H4 (cell line): ENCODE measurements around the gene GPRASP2. TPM values are rescaled to one million over a fixed set of nuclear protein-coding genes. Genes with fewer than 3 reads are reported as not detected.
A peak's percentile ranks its signal among the peaks of the same experiment; 100 is the strongest.

ENCODE experiments used
- DNase-seq: peaks from one replicate; pipeline ENCODE4 v3.0.0-alpha.2; 2015; ENCODE audit warnings: low spot score
- total RNA-seq: library from RNA; depleted of rRNA; stranded (reverse); fragments of >200 nt; shearing (Covaris generic); gene quantifications from 2 replicates; pipeline ENCODE4 v1.2.3, GENCODE V29; 2014; rRNA removed

Gene GPRASP2
- total RNA-seq, 1 experiment from 2014 or later, result 13.6 TPM

DNA sequence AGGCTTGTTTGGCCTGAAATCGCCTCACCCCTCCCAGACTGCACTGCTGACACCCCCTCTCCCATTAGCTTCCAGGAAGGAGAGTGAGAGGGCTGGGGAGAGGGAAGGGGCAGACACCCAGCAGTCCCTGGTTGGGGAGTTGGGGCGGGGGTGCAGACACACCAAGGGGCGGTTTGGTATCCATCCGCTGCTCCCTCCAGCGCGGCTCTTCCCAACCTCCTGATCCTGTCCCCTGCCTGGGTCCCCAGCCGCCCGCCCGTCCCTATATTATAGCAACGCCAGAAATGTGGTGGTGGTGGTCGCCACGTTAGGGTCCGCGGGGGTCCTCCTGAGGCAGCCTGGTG, 33.2 kb downstream of the GPRASP2 start:
- no peak for DNase-seq

DNA sequence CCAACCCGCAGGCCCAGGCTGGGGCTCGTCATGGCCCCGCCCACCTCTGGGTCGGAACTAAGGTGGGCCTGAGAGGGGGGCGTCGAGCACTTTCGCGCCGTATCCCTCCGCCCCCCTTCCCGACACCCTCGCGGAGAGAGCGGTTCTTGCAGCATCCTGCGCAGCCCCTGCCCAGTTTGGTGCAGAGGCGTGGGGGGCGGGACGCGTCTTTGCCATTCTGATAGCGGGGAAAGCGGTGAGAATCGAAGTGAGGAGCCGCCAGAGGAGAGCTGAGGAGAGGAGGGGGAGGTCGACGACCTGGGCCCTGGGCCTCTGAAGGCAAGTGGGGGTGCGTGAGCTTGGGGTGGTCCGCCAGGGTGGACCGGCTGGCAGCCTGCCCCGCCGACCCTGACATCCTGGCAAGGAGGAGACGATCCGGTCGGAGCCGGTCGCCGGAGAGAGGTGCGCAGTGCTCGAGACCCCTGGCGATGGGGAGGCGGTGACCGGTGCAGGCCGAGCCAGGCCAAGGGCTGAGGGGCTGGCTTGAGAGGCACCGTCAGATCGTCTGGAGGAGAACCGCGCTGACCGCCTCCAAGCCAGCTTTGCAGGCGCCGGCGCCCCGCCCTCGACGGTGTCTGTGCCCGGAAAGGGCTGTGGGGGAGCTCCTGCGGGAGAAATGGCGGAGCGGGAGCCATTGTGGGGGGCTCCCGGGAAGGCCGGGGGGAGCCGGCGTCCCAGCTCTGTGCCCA, 33.8 kb downstream of the GPRASP2 start:
- DNase-seq, result no peak

DNA sequence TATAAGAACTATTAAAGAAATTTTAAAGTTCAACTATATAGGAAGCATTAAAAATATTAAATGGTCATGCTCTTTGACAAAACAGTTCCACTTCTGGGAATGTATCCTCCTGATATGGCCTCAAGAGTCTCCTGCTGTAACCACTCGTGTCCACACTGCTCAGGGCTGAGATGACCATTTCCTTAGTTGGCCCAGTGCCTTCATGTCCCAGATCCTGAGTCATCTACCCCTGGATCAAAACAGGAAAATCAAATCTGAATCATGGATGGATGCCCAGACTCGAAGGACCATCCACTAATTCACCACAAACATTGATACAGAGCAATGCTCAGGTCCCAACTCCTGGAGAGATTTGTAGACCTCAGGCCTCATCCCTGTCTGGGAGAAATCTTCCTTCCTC, 53.0 kb downstream of the GPRASP2 start:
- DNase-seq, result peak; percentile 31

DNA sequence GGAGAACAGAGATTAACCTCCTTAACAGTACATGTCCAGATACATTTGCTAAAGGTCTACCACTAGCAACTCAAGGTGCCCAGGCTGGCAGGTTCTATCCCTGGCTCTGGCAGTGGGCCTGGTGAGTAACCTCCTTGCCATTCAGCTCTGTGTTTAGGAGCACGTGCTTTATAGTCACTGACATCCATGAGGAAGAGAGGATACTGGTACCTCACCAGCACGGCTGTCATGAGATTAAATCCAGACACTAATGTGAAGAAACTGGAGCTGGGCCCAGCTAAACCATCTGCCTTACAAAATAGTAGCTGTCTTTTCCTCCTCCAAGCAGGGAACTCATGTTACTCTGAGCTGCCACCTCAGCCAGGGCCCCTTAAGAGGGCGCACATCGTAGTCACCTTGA, 53.6 kb downstream of the GPRASP2 start:
- peak; percentile 5 for DNase-seq

DNA sequence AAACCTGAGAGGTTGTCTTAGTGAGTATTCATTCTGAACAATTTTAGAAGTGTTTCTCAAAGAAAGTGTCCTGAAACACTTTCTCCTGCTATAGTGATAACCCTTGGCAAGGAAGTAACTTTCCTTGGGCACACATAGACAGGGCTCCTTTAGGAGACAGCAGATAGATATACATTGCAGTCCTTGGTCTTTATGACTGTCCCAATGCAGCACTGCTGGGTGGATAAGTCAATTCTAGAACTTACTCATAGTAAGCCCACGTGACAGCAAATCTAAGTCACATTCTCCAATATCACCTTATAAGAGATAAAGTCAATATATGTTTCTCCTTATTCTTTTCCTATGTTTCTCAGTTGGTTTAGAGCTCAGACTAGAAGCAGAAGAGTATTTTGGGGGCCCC, 55.0 kb downstream of the GPRASP2 start:
- no peak for DNase-seq

Other genes with a start within 250 kb of the GPRASP2 start
- gene TCP11X2, start 240.6 kb upstream of the GPRASP2 start, total RNA-seq, result 1.3 TPM in 1 of 2 replicates, not detected in the other
- gene TMSB15A, start 195.7 kb upstream of the GPRASP2 start, total RNA-seq, result 105 and 116 TPM in 2 replicates
- gene ARMCX5, start 112.9 kb upstream of the GPRASP2 start, total RNA-seq, result 15.4 and 29.7 TPM in 2 replicates
- 0.08 and 0.19 TPM in 2 replicates for gene GPRASP1, start 61.0 kb upstream of the GPRASP2 start, total RNA-seq
- 1.2 and 2.0 TPM in 2 replicates for gene GPRASP3, start 8.3 kb downstream of the GPRASP2 start, total RNA-seq
- not detected in 2 replicates for gene RAB40AL, start 224.8 kb downstream of the GPRASP2 start, total RNA-seq